A673 (cell line): ENCODE data around the gene CMBL. TPM values are rescaled to one million over a fixed set of nuclear protein-coding genes. Genes with fewer than 3 reads are reported as not detected.

Source experiments
- BruUV-seq: library from RNA; stranded (reverse); fragments of 400-500 nt; replicated peaks from 2 replicates; lab custom pipeline; 2021; lab: Mats Ljungman, UMichigan
- CTCF ChIA-PET: fragments of 300-600 bp; sonication (Branson Sonifier 250); formaldehyde crosslinking; loops from one replicate; lab custom pipeline; 2022; ENCODE audit warnings: antibody characterized with exemption; lab: Charles Lee
- POLR2A ChIA-PET: fragments of 300-600 bp; sonication (Branson Sonifier 250); formaldehyde crosslinking; loops from one replicate; lab custom pipeline; 2022; ENCODE audit warnings: antibody characterized with exemption; ENCODE audit not compliant: low non-redundant PET; lab: Charles Lee
- DNase-seq: peaks from one replicate; pipeline ENCODE4 v3.0.0-alpha.2; 2015; ENCODE audit warnings: low spot score
- H3K27ac ChIP-seq: fragments of 200-600 bp; sonication (generic); 2 replicates; pipeline ENCODE4 v1.5.1; 2016; ENCODE audit warnings: mixed run types, low read depth, mild to moderate bottlenecking, mixed read lengths, antibody characterized with exemption, low read length; ENCODE audit not compliant: poor library complexity, severe bottlenecking
- H3K27me3 ChIP-seq: fragments of 200-600 bp; sonication (generic); replicated peaks from 2 replicates; pipeline ENCODE4 v1.6.1; 2017; ENCODE audit warnings: mixed run types, low read depth, mild to moderate bottlenecking, mixed read lengths, antibody characterized with exemption, low read length; ENCODE audit not compliant: insufficient read depth, poor library complexity
- H3K36me3 ChIP-seq: fragments of 200-600 bp; sonication (generic); 2 replicates; pipeline ENCODE4 v1.6.1; 2016; ENCODE audit warnings: mixed run types, mild to moderate bottlenecking, mixed read lengths, antibody characterized with exemption, low read length; ENCODE audit not compliant: insufficient read depth, poor library complexity, severe bottlenecking
- H3K4me1 ChIP-seq: fragments of 200-600 bp; sonication (generic); 2 replicates; pipeline ENCODE4 v1.6.1; 2017; ENCODE audit warnings: mixed run types, mild to moderate bottlenecking, mixed read lengths, antibody characterized with exemption, low read length; ENCODE audit not compliant: insufficient read depth, poor library complexity, severe bottlenecking
- H3K4me3 ChIP-seq: fragments of 200-600 bp; sonication (generic); 2 replicates; pipeline ENCODE4 v1.5.1; 2016; ENCODE audit warnings: low read depth, mixed run types, mild to moderate bottlenecking, mixed read lengths, low read length; ENCODE audit not compliant: poor library complexity, severe bottlenecking
- H3K9me3 ChIP-seq: fragments of 200-600 bp; sonication (generic); 2 replicates; pipeline ENCODE4 v1.6.1; 2016; ENCODE audit warnings: mixed run types, low read depth, mild to moderate bottlenecking, mixed read lengths, antibody characterized with exemption, low read length; ENCODE audit not compliant: poor library complexity, severe bottlenecking
- CTCF ChIP-seq: fragments of 300-800, 200-600 bp; sonication (generic); conservative IDR thresholded peaks from 2 replicates; pipeline ENCODE4 v1.5.1; 2017; ENCODE audit warnings: low read depth, mild to moderate bottlenecking, antibody characterized with exemption, low read length, moderate library complexity, mixed read lengths
- EZH2 ChIP-seq: fragments of 200-600 bp; sonication (generic); IDR thresholded peaks from 2 replicates; pipeline ENCODE4 v1.6.1; 2017; ENCODE audit warnings: borderline replicate concordance, low read depth, mild to moderate bottlenecking, mixed read lengths, antibody characterized with exemption, low read length; ENCODE audit not compliant: poor library complexity, severe bottlenecking
- intact Hi-C: fragments of 100-400 bp; cut with micrococcal nuclease; formaldehyde crosslinking; loops from one replicate; pipeline ENCODE4 v1.10.0; 2022; ENCODE audit not compliant: unreplicated experiment
- total RNA-seq: library from RNA; stranded (reverse); gene quantifications from 2 replicates; pipeline ENCODE4 v1.2.3, GENCODE V29; 2021

Gene CMBL
- total RNA-seq, 1 experiment from 2014 or later, result 17.2 TPM

- POLR2A ChIA-PET, result no interaction called here
- no peaks in the 10 kb centered on the region for H3K4me1 ChIP-seq
Measured at GRCh38 chr5:10278658-10279279, 28.9 kb downstream of the CMBL start.

GRCh38 chr5:10277773-10278630 is 29.7 kb downstream of the CMBL start:
- H3K36me3 ChIP-seq, result no peaks in the 10 kb centered on the region
- no TSS peak for BruUV-seq
- no peak overlapping the region for H3K4me3 ChIP-seq
- H3K9me3 ChIP-seq, result no peaks in the 10 kb centered on the region
- CTCF ChIA-PET, result no interaction called here
- intact Hi-C loops, result no loop called here
- no peaks in the 10 kb centered on the region for H3K4me1 ChIP-seq
- TF ChIP-seq EZH2 (no peak), CTCF (no peak)
- DNase-seq, result no peak
- no peaks in the 10 kb centered on the region for H3K27me3 ChIP-seq
- POLR2A ChIA-PET, result no interaction called here
- H3K27ac ChIP-seq, result no peak overlapping the region

More at GRCh38 chr5:10278658-10279279, 28.9 kb downstream of the CMBL start:
- DNase-seq, result no peak
- Histone ChIP-seq H3K27me3 (no peaks in the 10 kb centered on the region), H3K9me3 (no peaks in the 10 kb centered on the region), H3K36me3 (no peaks in the 10 kb centered on the region), H3K27ac (no peak overlapping the region), H3K4me3 (no peak overlapping the region)
- no TSS peak for BruUV-seq
- intact Hi-C loops, result no loop called here
- TF ChIP-seq EZH2, result no peak
- no peak for TF ChIP-seq CTCF
- CTCF ChIA-PET, result no interaction called here

GRCh38 chr5:10276691-10277090 is 31.0 kb downstream of the CMBL start:
- Histone ChIP-seq H3K36me3 (no peaks in the 10 kb centered on the region), H3K27me3 (no peaks in the 10 kb centered on the region), H3K4me3 (no peak overlapping the region), H3K27ac (no peak overlapping the region), H3K9me3 (no peaks in the 10 kb centered on the region), H3K4me1 (no peaks in the 10 kb centered on the region)
- no TSS peak for BruUV-seq
- TF ChIP-seq CTCF (no peak), EZH2 (no peak)
- ChIA-PET CTCF (interaction anchor here (0.6 kb wide), 1 partner anchor 1103 kb away, joined by 4 read pairs; no protein-coding TSS in a partner anchor), POLR2A (no interaction called here)
- intact Hi-C loops, result no loop called here
- DNase-seq, result no peak
